Brain pericyte (primary cell): Measurements from ENCODE around the gene LAMTOR1.

Source experiments
- DNase-seq: peaks from one replicate; pipeline ENCODE4 v3.0.0-alpha.2; 2012; ENCODE audit warnings: low read depth, low spot score

LAMTOR1 gene

DNA sequence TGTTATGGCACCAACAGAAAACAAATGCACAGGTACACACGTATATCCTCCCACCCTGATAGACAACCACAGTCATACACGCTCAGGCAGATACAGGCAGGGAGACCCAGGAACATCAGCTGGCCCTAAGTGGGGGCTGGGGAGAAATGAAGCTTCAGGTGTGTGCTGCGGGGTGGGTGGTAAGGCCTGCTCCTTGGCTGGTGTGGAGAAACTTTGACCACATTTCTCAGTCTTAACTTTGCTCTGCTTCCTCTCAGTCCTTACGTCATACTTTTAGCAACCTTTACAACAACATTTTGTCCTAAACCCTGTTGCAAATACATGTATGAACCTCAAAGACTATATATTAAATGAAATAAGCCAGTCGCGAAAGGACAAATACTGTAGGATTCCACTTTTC, 16.1 kb upstream of the LAMTOR1 start:
- no peak for DNase-seq

DNA sequence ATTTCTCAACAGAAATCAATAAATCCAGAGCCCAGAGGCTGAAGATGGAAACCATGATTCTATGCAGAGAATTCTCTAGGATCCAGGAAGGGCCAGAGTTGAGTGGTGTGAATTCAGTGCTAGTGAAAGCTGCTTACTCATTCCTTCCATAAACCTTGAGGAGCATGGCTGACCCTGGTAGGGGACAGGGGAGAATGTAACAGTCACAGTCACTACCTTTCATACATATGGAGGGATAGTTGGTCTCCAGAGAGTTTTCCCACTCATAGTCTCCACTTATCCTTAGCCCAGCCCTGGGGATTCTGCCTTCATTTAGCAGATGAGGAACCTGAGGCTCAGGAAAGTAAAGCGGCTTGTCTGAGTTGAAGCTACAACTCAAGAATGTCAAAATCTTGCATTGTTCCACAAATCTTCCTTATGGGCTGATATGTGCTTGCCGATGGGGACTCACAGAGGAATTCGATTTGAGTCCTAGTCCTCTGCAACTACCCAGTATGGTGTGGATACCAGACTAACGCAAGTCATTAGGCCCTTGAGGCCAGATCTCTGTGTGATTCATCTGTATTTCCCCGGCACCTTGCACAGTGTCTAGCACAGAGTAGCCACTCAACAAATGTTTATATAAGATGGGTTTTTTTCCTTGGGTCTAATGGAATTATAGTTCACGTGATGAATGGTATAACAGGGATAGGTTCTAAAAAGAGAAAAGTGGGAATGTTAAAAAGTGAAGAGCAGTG, 13.1 kb upstream of the LAMTOR1 start:
- DNase-seq, result no peak

DNA sequence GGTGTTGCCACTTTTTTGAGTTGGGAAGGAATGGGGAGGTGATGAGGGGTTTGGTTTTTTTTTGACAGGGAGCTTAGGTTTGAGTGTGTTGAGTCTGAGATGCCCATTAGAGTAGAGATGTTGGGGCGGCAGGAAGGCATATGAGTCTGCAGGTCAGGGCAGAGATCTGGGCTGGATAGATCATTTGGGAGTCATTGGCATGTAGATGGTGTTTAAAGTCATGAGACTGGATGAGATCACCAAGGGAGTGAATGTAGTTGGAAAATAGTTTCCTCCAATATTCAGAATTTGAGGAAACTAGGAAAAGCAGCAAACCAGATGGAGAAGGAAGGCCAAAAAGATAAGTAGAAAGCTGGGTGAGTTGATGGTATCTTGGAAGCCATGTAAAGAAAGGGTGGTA, 11.5 kb upstream of the LAMTOR1 start:
- no peak for DNase-seq

DNA sequence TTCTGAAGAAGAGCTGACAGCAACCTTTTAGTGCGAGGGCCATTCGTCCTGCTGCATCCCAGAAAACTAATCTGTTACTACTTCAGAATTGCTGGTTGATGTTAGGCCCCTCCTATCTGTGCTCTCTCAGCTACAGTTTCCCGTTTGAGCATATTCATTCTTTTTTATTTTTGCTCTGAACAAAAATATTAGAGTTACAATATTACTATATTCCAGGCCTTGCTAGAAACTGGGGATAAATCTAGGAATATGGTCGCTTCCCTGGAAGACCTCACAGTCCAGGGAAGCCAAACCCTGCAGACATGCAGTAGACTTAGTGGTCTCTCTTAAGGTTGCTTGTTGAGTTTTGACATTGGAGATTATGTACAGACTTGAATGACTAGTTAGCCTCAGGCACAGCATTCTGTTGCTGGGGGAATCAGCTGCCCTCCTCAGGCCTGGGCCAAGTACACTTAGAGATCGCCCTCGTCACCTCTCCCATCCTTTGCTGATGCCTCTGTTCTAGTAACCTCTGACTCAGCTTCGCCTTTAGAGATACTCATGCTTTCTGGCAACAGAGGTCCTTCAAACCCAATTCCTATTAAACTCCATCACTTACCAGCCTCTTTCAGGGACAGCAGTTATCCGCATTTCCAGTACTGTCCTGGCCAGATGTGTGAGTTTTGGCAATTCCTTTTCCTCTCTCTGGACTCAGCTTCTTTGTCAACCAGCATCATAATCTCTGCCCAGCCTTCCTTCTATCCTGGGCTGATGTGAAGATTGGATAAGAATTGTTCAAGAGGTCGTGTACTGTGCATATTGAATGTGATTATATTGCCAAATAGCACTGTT, 10.1 kb upstream of the LAMTOR1 start:
- no peak for DNase-seq

DNA sequence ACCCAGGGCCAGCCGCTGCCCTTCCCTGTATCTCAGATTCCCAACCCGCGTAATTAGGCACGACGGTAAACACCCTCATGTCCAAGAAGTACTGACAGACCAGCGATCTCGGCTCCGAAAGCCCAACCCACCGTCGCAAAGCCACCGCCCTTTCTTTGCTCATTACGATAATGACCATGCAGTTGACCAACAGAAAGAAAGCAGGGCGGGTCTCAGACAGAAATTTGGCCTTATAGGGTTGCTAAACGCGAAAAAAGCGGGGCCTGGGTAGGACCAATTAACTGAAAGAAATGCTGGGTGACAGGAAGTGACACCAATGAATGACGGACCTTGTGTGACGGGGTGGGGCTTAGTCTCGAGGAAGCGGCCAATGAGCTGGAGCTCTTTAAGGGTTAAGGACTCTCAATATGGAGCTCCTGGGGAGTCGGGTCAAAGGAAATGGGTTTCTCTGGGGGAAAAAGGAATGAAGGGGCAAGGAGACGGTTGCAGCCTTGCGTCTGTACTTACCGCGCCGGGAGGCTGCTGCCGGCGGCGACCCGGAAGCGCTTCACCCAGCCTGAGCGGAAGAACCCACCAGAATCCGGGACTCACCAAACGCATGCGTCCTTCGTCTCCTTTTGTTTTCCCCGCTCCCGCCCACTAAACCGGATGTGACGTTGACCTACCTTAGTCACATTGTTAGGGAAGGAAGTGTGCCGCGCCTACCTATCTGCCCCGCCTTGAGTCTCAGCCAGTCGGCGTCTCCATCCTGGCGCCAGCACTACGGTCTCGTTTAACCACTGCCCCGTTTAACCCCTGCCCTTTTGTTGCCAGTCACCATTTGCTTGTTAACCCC, 9.3 kb upstream of the LAMTOR1 start, which contains the start of gene ANAPC15:
Gene ANAPC15 (minus strand): TSS at position 553 of the 835 bp plus-strand sequence. CDS start 1,419 bp downstream, outside the sequence.
- DNase-seq, result peak; percentile 96

DNA sequence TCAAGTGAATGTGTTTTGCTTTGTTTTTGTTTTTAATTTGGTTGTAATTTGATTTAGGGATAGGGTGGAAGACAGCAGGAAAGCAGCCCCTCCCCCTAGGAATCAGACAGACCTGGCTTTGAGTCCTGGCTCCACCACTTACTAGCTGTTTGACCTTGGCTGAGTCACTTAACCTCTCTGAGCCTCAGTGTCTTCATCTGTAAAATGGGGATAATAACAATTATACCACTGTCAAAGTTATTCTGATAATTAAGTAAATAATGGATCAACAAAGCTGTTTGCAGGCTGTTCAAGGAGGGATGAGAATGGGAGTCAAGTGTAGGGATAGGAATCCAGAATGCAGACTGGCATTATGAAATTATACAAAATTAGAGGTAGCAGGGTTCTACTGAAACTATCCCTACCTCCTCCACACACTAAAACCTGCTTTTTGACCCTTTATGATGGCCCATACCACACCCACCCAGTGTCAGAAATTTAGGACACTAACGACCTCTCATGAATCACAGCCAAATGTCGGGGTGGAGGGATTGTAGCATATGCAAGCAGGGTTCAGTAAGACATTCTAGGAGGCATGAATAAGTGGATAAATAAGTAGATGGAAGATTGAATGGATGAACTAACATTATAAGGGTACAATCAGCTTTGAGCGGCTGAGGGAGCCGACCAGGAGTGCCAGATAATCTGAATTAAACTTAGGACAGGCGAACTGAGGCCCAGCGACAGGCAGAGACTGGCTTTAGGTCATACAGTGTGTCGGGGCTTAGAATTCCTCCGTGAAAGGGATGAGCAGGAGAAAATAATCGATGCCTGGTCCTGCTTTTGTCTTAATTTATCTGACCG, 8.4 kb upstream of the LAMTOR1 start:
- no peak for DNase-seq

DNA sequence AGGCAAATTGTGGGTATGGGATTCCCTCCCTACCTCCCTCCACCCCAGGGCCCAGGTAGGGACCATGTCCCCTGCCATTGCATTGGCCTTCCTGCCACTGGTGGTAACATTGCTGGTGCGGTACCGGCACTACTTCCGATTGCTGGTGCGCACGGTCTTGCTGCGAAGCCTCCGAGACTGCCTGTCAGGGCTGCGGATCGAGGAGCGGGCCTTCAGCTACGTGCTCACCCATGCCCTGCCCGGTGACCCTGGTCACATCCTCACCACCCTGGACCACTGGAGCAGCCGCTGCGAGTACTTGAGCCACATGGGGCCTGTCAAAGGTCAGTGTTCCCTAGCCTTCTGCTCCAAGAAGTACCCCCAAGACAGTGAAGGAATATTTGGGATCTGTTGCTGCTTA, 2.8 kb upstream of the LAMTOR1 start, which contains the start of gene TOMT:
Gene TOMT (plus strand): TSS at position 37 of the 400 bp plus-strand sequence. CDS start 28 bp downstream, at position 65.
- DNase-seq, result no peak

DNA sequence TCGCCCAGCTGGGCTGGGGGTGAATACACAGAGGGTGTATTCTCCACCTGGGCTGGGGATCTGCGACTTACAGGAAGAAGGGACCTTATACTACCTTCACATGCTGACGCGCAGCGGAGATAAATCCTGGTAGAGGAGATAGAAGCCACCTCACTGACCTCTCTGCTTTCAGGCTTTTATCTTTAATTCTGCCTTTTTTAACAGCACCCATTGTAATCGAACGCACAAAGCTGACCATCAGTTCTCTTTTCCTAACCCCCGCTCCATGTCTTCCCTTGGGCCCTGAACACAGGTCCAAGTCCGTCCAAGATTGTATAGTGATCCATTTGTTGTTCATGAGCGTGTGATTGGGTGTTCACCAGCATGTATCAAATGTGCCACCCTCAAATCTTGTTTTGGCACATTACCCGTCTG, 664 bp upstream of the LAMTOR1 start:
- no peak for DNase-seq

DNA sequence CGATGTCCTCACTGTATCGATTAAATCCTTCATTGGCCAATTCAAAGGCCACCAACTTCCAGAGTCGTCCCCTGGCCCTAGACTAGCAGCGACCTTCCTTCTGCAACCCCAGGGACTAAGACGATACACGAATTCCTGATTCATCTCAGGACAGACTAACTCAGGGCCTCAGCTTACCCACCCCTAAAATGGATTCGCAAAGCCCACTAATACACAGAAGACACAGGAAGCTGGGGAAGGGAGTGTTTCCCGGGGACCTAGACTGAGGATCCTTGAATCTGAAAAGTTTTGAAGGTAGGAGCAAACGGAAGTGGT, 509 bp downstream of the LAMTOR1 start:
- no peak for DNase-seq

DNA sequence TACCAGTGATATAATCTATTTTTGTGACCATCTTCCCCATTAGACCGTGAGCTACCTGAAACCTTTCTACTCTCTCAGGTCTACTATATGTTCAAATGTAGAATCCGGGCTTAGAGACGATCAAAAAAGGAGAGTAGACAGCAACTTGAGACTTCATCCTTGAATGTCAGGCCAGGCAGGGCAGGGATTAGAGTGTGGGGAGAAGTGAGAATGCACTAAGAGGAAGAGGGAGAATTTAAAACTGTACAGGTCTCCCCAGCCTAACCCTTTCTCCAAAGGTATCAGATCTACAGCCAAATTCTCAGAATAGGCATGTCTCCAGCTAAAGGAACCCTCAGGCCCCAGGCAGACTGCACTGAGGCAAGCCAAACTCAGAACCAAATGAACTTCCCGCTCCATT, 935 bp downstream of the LAMTOR1 start:
- no peak for DNase-seq

DNA sequence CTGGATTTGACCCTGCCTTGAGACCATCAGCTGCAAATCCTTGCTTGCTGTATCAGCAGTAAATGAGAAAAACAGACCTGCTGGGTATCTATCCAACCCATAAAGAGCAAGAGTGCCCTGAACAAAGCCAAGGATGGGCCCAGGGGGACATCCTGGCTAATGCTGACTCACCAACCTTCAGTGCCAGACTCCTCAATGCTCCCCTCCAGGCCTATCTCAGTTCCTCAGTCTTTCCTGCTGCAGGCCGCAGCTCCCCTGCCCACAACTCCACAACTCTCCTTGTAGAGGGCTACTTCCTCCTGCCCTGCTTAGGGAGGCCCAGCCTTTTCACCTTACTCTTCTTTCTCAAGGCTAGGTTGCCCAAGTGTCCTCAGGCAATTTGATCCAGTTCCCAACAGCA, 2.6 kb downstream of the LAMTOR1 start:
- no peak for DNase-seq

DNA sequence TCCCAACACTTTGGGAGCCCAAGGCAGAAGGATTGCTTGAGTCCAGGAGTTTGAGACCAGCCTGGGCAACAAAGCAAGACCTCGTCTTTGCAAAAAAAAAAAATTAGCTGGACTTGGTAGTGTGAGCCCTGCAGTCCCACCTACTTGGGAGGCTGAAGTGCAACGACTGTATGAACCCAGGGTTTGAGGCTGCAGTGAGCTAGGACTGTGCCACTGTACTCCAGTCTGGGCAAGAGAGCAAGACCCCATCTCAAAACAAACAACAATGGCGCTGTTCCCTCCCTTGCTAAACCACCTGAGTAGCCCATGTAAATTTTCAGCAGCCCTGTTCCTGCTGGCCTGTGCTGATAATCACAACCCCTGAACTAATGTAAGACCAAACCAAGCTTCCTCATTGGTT, 3.1 kb downstream of the LAMTOR1 start:
- no peak for DNase-seq

DNA sequence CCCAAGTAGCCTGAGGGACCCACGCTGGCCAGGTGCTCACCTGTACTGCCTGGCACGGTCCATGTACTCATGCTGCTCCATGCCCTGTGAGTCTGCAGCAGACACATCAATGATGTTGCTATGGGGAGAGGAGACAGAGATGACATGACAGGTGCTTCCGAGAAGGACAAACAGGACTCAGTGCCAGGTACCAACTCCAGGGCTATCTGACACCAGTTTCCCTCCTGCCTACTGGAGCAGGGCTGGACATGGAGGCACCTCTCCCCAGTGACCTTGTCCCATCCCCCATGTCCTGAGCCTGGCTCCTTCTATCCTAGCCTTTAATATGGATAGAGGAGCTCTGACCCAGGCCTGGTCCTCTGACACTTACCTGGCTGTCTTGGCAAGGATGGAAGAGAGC, 4.4 kb downstream of the LAMTOR1 start:
- DNase-seq, result no peak

DNA sequence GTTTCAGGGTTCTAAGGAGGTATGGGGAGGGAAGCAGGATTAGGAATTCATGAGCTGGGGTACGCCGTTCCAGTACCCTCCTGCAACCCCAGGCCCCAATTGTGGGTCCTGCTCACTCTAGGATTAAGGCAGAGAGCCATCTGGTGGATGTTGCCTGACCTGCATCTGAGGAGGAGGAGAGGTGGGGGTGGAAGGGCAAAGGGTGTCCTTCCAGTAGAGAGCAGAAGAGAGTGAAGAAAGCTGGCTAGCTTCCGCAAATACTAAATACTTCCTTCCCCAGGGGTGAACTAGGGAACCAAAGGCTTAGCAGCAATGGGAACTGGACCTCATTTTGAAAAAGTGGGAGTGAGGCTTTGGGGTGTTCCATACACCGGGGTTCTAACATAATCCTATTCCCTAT, 11.8 kb downstream of the LAMTOR1 start:
- DNase-seq, result no peak

DNA sequence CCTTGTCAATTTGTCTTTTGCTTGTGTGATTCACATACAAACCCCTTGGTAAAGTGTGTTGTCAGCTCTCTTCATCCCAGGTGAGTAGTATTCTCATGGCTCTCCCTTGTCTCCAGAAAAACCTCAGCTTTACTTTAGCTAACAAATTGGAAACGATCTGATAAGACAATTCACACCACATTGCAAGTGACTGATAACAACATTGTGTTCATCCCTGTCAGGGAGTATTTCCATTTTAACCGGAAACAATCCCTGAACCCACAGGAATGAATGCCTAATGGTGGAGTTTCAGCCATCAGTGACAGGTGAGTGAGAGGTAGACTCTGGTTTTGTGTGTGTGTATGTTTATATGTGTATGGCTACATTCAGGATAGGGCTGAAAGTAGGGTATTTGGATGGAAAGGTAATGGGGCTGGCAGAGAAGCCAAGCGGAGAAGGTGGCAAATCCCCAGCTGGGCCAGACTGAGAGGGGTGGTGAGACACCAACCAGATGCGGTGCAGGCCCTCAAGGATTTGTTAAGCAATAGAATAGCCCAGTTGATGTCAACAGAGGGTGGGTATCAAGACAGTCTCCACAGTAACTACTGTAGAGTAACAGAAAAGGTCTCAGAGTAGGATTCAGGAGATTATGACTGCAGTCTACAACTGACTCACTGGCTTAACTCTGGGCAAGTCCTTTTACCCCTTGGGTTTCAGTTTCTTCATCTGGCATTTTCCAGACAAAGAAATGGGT, 14.9 kb downstream of the LAMTOR1 start:
- DNase-seq, result no peak

DNA sequence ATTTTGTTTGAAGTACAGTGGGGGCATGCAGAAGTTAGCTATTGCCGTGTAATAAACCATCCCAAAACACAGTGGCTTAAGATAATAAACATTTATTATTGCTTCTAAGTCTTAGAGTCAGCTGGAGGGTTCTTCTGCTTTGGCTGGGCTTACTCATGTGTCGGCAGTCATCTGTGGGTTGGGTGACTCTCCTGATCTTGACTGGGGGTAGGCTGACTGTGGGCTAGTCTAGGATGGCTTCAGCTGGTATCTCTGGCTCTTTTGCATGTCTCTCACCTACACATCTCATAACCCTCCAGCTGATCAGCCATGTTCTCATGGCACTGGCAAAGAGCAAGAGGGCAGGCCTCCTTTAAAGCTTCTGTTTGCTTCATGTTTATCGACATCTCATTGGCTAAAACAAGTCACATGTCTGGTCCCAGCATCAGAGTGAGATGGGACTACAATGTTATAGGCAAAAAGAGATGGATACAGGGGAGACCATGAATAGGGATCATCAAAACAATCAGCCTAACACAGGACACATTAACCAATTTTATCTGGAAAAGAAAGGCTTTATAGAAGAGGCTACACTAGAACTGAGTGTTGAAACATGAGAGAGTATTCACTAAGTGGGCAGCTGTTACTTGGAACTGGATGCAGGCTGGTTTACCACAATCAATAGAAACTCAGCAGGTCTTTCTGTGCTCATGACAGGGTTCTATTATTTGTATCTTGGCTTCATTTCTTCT, 17.3 kb downstream of the LAMTOR1 start:
- DNase-seq, result no peak

DNA sequence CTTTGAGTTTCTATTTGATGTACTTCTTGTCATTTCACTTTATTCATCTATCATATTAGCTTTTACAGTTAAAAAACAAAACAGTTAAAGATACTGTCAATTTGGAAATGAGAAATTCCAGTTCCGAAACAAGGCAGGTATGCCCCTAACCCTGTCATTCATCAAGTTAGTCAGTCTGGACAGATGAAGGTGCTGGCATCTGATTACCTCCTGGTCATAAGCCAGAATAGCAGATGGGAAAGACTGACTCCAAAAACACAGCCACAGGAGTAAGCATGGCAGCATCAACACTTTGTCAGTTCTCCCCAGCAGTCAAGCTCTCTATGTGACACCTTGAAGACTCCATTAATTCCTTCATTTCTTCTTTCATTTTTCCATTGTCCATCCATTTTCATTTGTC, 18.1 kb downstream of the LAMTOR1 start:
- DNase-seq, result no peak

DNA sequence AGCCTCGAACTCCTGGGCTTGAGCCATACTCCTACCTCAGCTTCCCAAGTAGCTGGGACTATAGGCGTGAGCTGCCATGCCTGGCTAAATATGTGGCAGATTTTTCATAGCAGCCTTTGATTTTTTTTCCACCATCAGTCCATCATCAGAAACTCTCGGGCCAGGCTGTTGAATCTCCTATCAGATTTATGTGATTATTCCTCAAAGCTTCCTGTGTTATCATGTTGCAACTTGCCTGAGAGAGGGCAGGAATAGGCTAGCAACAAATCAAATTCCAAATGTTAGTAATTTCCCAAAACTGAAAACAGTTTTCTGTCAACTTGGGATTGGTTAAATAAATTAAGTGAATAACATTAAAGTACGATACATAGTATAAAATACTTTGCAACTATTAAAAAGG, 19.0 kb downstream of the LAMTOR1 start:
- DNase-seq, result no peak

DNA sequence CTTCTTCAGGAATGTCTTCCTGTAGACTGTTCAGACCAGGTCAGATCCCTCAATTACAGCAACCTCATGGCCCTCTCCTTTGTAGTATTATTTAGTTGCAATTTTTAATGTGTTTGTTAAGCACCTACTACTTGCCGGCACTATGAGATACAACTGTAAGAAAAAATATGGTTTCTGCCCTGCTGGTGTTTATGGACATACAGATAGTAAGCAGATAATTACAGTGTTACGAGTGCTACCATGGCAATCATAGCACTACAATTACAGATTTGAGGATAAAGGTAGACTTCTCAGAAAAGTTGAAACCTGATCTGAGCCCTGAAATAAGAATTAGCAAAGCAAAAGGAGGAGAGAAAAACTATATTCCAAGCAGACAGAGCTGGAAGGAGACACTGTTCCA, 19.7 kb downstream of the LAMTOR1 start:
- no peak for DNase-seq
